ENCODE measurements around the gene TATDN3.

- TF ChIP-seq CTCF (conservative IDR thresholded peaks at IDR 0.05; ENCODE audit: low read length) = no peak
- no peak for TF ChIP-seq EZH2phosphoT487 (IDR thresholded peaks at IDR 0.05; ENCODE audit: borderline replicate concordance)
Measured at GRCh38 chr1:212822956-212823355, 31.3 kb downstream of the TATDN3 start.
